GM19438 (cell line): ENCODE data around the gene ACKR2.

Experiments
- ATAC-seq: cut with Tn5 transposase; IDR thresholded peaks from one replicate; pipeline ENCODE4 v1.9.1; 2021; ENCODE audit warnings: low read depth; ENCODE audit not compliant: unreplicated experiment

Gene ACKR2, protein sequence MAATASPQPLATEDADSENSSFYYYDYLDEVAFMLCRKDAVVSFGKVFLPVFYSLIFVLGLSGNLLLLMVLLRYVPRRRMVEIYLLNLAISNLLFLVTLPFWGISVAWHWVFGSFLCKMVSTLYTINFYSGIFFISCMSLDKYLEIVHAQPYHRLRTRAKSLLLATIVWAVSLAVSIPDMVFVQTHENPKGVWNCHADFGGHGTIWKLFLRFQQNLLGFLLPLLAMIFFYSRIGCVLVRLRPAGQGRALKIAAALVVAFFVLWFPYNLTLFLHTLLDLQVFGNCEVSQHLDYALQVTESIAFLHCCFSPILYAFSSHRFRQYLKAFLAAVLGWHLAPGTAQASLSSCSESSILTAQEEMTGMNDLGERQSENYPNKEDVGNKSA

DNA sequence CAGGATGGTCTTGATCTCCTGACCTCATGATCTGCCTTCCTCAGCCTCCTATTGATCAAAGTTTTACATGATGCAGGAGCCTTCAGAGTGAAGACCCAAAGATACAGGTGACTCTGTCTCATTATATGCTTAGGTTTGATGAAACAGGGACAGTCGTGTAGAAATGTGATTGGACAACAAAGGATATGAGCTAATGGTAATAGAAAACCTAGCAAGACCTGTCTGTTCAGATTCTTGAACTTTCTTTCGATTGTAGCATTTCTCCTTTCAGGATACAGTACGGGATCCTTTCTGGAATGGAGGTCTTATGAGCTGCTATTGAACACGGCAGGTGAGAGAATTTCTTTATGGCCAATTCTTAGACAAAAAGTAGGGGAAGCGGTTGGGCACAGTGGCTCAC is at the start of gene ACKR2:
Gene ACKR2 (plus strand): TSS at position 244 of the 400 bp plus-strand sequence. CDS start 55,058 bp downstream, outside the sequence.
- ATAC-seq = no peak

- no peak for ATAC-seq
Observed at GRCh38 chr3:42762046-42762724, 47.1 kb upstream of the ACKR2 start.

- no peak for ATAC-seq
Observed at GRCh38 chr3:42763021-42763420, 46.2 kb upstream of the ACKR2 start.

DNA sequence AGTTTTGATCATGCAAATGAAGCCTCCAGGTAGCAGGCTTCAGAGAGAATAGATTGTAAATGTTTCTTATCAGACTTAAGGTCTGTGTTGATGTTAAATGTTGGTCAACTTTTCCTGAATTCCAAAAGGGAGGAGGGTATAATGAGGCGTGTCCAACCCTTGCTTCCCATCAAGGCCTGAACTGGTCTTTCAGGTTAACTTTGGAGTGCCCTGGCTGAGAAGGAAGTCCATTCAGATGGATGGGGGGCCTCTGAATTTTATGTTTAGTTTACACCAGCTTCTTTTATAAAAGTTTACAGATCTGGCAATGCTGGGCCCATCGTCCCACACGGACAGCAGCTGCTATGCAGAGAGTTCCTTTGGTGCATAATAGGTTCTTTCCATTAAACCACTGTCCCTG is 45.1 kb upstream of the ACKR2 start:
- no peak for ATAC-seq

DNA sequence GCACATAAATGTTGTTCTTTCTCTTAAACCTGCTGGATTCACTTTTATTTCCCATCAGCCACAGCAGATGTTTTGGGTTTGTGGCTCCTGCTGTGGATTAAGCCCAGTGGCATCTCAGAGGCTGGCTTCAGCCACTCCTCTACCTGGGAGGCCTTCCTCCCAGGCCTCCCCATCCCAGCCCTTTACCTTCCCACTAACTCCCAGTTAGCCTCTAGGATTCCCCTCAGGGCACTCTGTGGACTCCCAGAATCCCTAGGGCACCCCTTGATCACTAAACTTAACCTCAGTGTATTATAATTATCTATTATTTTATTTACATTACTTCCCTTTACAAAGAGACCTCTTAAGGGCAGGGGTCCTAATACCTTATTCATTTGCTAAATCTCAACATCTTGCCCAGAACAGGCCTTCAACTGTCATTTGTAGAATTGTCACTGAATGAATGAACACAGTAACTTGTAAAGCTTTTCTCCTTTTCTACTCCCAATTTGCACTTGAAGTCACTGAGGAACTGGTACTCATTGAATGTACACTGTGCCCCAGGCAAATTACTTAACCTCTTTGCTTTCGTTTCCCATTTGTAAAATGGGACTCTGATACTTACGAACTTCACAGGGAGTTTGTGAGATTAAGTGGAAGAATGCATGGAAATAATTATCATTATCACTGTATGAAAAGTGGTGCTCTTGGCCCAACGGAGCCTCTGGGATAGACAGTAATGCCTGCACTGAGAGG is 44.5 kb upstream of the ACKR2 start:
- ATAC-seq = no peak

DNA sequence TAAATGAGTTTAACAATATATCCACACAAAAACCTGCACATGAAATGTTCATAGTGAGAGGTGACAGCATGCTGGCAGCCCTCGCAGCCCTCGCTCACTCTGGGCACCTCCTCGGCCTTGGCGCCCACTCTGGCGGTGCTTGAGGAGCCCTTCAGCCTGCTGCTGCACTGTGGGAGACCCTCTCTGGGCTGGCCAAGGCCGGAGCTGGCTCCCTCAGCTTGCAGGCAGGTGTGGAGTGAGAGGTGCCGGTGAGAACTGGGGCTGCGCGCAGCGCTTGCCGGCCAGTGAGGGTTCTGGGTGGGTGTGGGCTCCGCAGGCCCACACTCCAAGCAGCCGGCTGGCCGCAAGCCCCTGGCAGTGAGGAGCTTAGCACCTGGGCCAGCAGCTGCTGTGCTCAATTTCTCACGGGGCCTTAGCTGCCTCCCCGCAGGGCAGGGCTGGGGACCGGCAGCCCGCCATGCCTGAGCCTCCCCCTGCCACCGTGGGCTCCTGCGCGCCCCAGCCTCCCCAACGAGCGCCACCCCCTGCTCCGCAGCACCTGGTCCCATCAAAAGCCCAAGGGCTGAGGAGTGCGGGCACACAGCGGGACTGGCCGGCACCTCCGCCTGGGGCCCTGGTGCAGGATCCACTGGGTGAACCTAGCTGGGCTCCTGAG is 39.6 kb upstream of the ACKR2 start:
- no peak for ATAC-seq

GRCh38 chr3:42771271-42771670 is 38.0 kb upstream of the ACKR2 start:
- no peak for ATAC-seq

DNA sequence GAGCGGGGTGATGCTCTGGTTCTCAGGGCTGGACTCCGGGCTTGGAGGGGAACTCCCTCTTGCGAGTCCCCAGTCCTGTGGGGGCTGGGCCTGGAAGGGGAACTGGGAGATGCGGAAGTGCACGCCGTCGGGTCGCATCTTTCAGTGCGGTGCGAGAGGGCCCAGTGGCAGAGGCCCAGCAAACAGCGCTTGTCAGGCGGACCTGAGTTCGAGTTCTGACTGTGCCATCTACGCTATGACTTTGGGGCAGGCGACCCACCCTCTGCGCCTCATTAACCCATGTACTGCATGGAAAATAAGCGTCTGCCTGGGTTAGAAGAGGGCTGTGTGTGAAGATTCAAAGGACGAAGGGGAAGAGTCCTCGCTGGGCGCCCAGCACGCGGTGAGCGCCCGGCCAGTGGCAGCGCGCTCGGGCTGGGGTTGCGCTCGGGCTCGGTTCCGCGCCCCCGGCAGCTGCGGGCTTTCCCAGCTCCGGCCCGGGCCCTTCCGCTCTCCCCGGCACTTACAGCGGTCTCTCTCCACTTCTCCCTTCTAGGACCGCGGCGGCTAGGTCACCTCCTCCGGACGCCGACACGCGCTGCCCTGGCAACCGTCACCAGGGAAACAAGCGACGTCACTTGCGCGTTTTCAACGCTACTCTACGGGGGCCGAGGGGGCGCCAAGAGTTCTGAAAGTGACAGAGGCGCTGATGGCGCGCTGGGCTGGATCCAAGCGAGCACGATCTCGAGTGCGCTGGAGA is 36.4 kb upstream of the ACKR2 start, which contains the start of gene CCDC13:
Gene CCDC13 (minus strand): TSS at position 584 of the 739 bp plus-strand sequence. CDS start 14,908 bp downstream, outside the sequence.
- peak; percentile 99 for ATAC-seq

- no peak for ATAC-seq
Observed at GRCh38 chr3:42773409-42773751, 35.9 kb upstream of the ACKR2 start.

GRCh38 chr3:42778644-42779043 is 30.6 kb upstream of the ACKR2 start:
- ATAC-seq = no peak

- ATAC-seq = no peak
Observed at GRCh38 chr3:42780398-42780797, 28.8 kb upstream of the ACKR2 start.

DNA sequence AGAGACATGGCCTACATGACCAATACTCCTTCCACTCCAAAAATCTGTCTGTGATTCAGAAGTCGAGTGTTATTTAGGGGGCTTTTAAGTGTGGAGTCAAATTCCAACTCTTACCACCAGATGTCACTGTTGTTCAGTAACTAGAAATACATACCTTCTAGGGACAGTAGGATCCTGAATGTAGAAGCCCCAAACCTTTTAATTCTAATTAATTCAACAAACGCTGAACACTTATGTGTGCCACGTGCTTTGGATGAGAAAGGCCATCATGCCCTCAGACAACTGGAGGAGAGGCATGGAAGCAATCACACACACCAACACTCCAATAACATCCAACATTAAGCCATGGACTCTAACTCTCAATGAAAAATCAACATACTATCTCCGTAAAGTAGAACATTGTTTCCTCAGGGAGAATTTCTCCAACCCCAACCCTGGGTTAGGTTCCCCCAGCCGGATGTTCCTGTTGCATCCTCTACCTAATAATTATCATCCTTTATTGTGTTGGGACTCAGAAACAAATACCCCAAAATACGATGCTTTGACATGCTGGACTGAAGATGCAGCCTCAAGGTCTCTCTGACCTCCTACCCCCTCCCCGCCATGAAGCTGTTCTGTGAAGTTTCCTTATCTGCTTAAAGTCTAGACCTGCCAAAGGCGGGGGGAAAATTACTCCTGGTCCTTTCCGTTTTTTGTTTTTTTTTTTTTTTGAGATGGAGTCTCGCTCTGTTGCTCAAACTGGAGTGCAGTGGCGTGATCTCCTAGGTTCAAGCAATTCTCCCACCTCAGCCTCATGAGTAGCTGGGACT is 28.1 kb upstream of the ACKR2 start:
- ATAC-seq = no peak

GRCh38 chr3:42786212-42786611 is 23.0 kb upstream of the ACKR2 start:
- ATAC-seq = no peak

DNA sequence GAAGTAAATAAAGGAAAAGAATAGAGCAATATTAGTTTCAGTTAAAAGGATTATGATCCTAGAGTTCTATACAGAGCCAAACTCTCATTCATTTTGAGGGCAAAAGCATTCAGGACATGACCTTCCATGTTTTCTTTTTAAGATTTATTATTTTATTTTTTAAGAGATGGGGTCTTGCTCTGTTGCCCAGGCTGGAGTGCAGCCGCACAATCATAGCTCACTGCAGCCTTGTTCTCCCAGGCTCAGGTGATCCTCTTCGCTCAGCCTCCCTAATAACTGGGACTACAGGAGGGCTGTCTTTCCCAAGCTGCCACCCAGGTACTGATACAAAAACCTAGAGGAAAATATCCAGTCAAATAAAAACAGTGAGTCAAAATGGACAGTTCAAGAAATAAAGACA is 22.6 kb upstream of the ACKR2 start:
- ATAC-seq = no peak

- ATAC-seq = no peak
Observed at GRCh38 chr3:42790714-42791229, 18.5 kb upstream of the ACKR2 start.

GRCh38 chr3:42795621-42796181 is 13.5 kb upstream of the ACKR2 start:
- ATAC-seq = no peak

GRCh38 chr3:42796332-42796885 is 12.8 kb upstream of the ACKR2 start:
- no peak for ATAC-seq

DNA sequence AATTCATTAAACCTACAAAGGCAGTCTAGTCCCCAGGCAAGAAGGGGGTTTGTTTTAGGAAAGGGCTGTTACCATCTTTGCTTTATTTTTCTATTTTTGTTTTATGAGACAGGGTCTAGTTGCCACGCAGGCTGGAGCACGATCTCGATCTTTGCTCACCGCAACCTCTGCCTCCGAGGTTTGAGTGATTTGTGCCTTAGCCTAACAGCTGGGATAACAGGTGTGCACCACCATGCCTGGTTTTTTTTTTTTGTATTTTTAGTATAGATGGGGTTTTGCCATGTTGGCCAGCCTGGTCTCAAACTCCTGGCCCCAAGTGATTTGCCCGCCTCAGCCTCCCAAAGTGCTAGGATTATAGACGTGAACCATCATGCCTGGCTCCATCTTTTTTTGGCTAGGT is 9.9 kb upstream of the ACKR2 start:
- ATAC-seq = no peak

GRCh38 chr3:42800251-42800650 is 9.0 kb upstream of the ACKR2 start:
- ATAC-seq = no peak
